B cell (primary cell): Measurements from ENCODE around the gene TSPAN32. TPM values are rescaled to one million over a fixed set of nuclear protein-coding genes. Genes with fewer than 3 reads are reported as not detected.

Source experiments
- ATAC-seq: fragments of 200-7000 bp; cut with Tn5 transposase; one replicate; pipeline ENCODE4 v1.10.0; 2021; ENCODE audit warnings: low read depth, mild to moderate bottlenecking, moderate number of reproducible peaks, moderate library complexity
- CTCF ChIA-PET: fragments of 350-600 bp; sonication (Branson Sonifier 250); formaldehyde crosslinking; loops from one replicate; lab custom pipeline; 2021; ENCODE audit warnings: antibody characterized with exemption, inconsistent platforms; lab: Charles Lee
- POLR2A ChIA-PET: fragments of 350-600 bp; sonication (Branson Sonifier 250); formaldehyde crosslinking; loops from one replicate; lab custom pipeline; 2021; ENCODE audit warnings: antibody characterized with exemption; lab: Charles Lee
- DNase-seq: peaks from one replicate; pipeline ENCODE4 v3.0.0; 2013
- H2AFZ ChIP-seq: 2 replicates; pipeline ENCODE4 v1.6.1; 2012; ENCODE audit warnings: mild to moderate bottlenecking, low read depth, low read length; ENCODE audit not compliant: insufficient read depth, poor library complexity, severe bottlenecking
- H3K27ac ChIP-seq, 2 donors: 1 replicate in 1 of 2; 2 replicates in 1 of 2; pipeline ENCODE4 v1.5.1; 2012 to 2013; ENCODE audit warnings: low read length in 2 of 2, mild to moderate bottlenecking in 2 of 2, moderate library complexity in 1 of 2
- H3K27me3 ChIP-seq, 4 experiments: fragments of 200-600 bp in 1 of 4; sonication (generic) in 1 of 4; replicated peaks in 1 of 4; 1 replicate in 2 of 4; 2 replicates in 2 of 4; pipeline versions ENCODE4 v1.6.1 to v1.7.0; 2013 to 2016; ENCODE audit warnings: low read length in 3 of 4, mild to moderate bottlenecking in 2 of 4, mixed read lengths in 1 of 4, moderate library complexity in 1 of 4; ENCODE audit not compliant: insufficient read depth in 4 of 4, control insufficient read depth in 3 of 4; ENCODE audit errors: control extremely low read depth in 1 of 4
- H3K36me3 ChIP-seq, 2 experiments: replicated peaks in 1 of 2; 1 replicate in 1 of 2; 2 replicates in 1 of 2; pipeline versions ENCODE4 v1.6.1 to v1.7.1; 2013; ENCODE audit warnings: low read length in 1 of 2; ENCODE audit not compliant: insufficient read depth in 2 of 2, control insufficient read depth in 1 of 2; ENCODE audit errors: control extremely low read depth in 1 of 2, extremely low read depth in 1 of 2
- H3K4me1 ChIP-seq, 2 donors: fragments of 200-600 bp in 1 of 2; sonication (generic) in 1 of 2; 1 replicate in 1 of 2; 2 replicates in 1 of 2; pipeline versions ENCODE4 v1.5.1 to v1.6.1; 2013 to 2017; ENCODE audit warnings: low read length in 2 of 2; ENCODE audit not compliant: control insufficient read depth in 2 of 2, insufficient read depth in 2 of 2
- H3K4me2 ChIP-seq: replicated peaks from 2 replicates; pipeline ENCODE3; 2012; ENCODE audit warnings: mild to moderate bottlenecking, low read depth, low read length; ENCODE audit not compliant: poor library complexity, severe bottlenecking
- H3K4me3 ChIP-seq, 5 experiments: fragments of 200-600 bp in 1 of 5; sonication (generic) in 1 of 5; 1 replicate in 3 of 5; 2 replicates in 2 of 5; pipeline versions ENCODE4 v1.5.1 to v1.7.0; 2011 to 2016; ENCODE audit warnings: low read length in 4 of 5, mild to moderate bottlenecking in 4 of 5, low read depth in 2 of 5, control low read depth in 1 of 5, moderate library complexity in 1 of 5; ENCODE audit not compliant: insufficient read depth in 1 of 5; ENCODE audit errors: control extremely low read depth in 1 of 5, extremely low read depth in 1 of 5
- H3K79me2 ChIP-seq: fragments of 200-600 bp; sonication (generic); one replicate; pipeline ENCODE4 v1.6.0; 2016; ENCODE audit warnings: low read length; ENCODE audit not compliant: control insufficient read depth, insufficient read depth
- H3K9ac ChIP-seq: fragments of 200-600 bp; sonication (generic); 2 replicates; pipeline ENCODE4 v1.6.1; 2017; ENCODE audit warnings: mild to moderate bottlenecking, low read length, moderate library complexity
- H3K9me3 ChIP-seq, 3 donors: one replicate each; pipeline versions ENCODE4 v1.6.1 to v1.7.1; 2013; ENCODE audit warnings: low read length in 2 of 3; ENCODE audit not compliant: control insufficient read depth in 2 of 3, insufficient read depth in 1 of 3; ENCODE audit errors: control extremely low read depth in 1 of 3
- H4K20me1 ChIP-seq: 2 replicates; pipeline ENCODE4 v1.6.0; 2012; ENCODE audit warnings: mild to moderate bottlenecking, low read length; ENCODE audit not compliant: insufficient read depth, control insufficient read depth, poor library complexity, severe bottlenecking
- H3K27ac Mint-ChIP-seq: one replicate; pipeline ENCODE4 v1.8.0; 2021; ENCODE audit warnings: mixed read lengths
- H3K27me3 Mint-ChIP-seq: one replicate; pipeline ENCODE4 v1.8.0; 2021; ENCODE audit warnings: mixed read lengths
- H3K4me1 Mint-ChIP-seq: one replicate; pipeline ENCODE4 v1.8.0; 2021; ENCODE audit warnings: mixed read lengths
- H3K4me3 Mint-ChIP-seq: one replicate; pipeline ENCODE4 v1.8.0; 2021; ENCODE audit warnings: mixed read lengths
- H3K9me3 Mint-ChIP-seq: one replicate; pipeline ENCODE4 v1.8.0; 2022; ENCODE audit warnings: mixed read lengths; ENCODE audit not compliant: insufficient read depth
- CTCF ChIP-seq: fragments of 200-600 bp; IDR thresholded peaks from one replicate; pipeline ENCODE4 v1.8.0; 2022; ENCODE audit warnings: antibody characterized with exemption, mild to moderate bottlenecking
- EZH2 ChIP-seq: IDR thresholded peaks from 2 replicates; pipeline ENCODE4 v1.6.1; 2012; ENCODE audit warnings: borderline replicate concordance, low read depth, mild to moderate bottlenecking, moderate library complexity, low read length; ENCODE audit not compliant: insufficient read depth, poor library complexity, severe bottlenecking
- WGBS: methylation state at CpG from one replicate; pipeline ENCODE4 v1.1.5; 2013; ENCODE audit warnings: missing lambda C conversion rate; ENCODE audit not compliant: insufficient coverage; 5-methylcytosine and 5-hydroxymethylcytosine counted together
- intact Hi-C: fragments of 100-400 bp; cut with micrococcal nuclease; formaldehyde crosslinking; loops from one replicate; pipeline ENCODE4 v1.10.0; 2022
- polyA plus RNA-seq: library from polyadenylated mRNA; depleted of rRNA; stranded (reverse); fragments of >200 nt; gene quantifications from 2 replicates; pipeline ENCODE4 v1.2.3, GENCODE V29; 2012
- total RNA-seq, 2 donors: library from RNA; stranded (reverse); fragments of 120-200 nt in 1 of 2; gene quantifications; 1 replicate in 1 of 2; 2 replicates in 1 of 2; pipeline versions ENCODE4 v1.2.3 to v1.2.4, GENCODE V29; 2013 to 2022

The TSPAN32 gene
- total and polyA plus RNA-seq, 2 donors (not counting 1 experiment from before 2014, with no cell fraction given), result 22.2 to 75.9 TPM

- no peak overlapping the region for H3K4me3 ChIP-seq
- TF ChIP-seq EZH2 (no peak), CTCF (no peak)
- H3K36me3 ChIP-seq, result no peaks in the 10 kb centered on the region
- no peak overlapping the region for H3K4me2 ChIP-seq
- H3K27me3 ChIP-seq, result no peaks in the 10 kb centered on the region
- H3K27ac ChIP-seq, result no peak overlapping the region
- no peak overlapping the region for H3K4me3 Mint-ChIP-seq
- H3K9ac ChIP-seq, result no peak overlapping the region
- H2AFZ ChIP-seq, result no peak overlapping the region
- intact Hi-C loops, result no loop called here
- H4K20me1 ChIP-seq, result no peaks in the 10 kb centered on the region
- CTCF ChIA-PET, result no interaction called here
- no peaks in the 10 kb centered on the region for H3K4me1 ChIP-seq
- H3K79me2 ChIP-seq, result no peaks in the 10 kb centered on the region
- WGBS, result 77% methylated on average over 13 of the region's 14 CpGs
- POLR2A ChIA-PET, result no interaction called here
- no peaks in the 10 kb centered on the region for H3K9me3 Mint-ChIP-seq
- no peaks in the 10 kb centered on the region for H3K4me1 Mint-ChIP-seq
- H3K27me3 Mint-ChIP-seq, result peaks cover 3% of the 10 kb centered on the region
- peaks cover 0 to 5% (median 0%) of the 10 kb centered on the region in 3 donors for H3K9me3 ChIP-seq
- ATAC-seq, result no peak
- no peak overlapping the region for H3K27ac Mint-ChIP-seq
- DNase-seq, result no peak
Measured at GRCh38 chr11:2256293-2256913, 45.4 kb upstream of the TSPAN32 start.

- 94% methylated on average over 29 of the region's 31 CpGs for WGBS
- Histone ChIP-seq H3K9ac (no peak overlapping the region), H3K27ac (no peak overlapping the region), H3K4me2 (no peak overlapping the region), H2AFZ (no peak overlapping the region), H3K27me3 (no peaks in the 10 kb centered on the region), H3K79me2 (no peaks in the 10 kb centered on the region), H3K4me3 (no peak overlapping the region), H3K4me1 (no peaks in the 10 kb centered on the region), H4K20me1 (no peaks in the 10 kb centered on the region), H3K9me3 (peaks cover 0 to 5% (median 0%) of the 10 kb centered on the region in 3 donors), H3K36me3 (no peaks in the 10 kb centered on the region)
- ChIA-PET POLR2A (no interaction called here), CTCF (no interaction called here)
- Mint-ChIP-seq H3K27ac (no peak overlapping the region), H3K4me1 (no peaks in the 10 kb centered on the region), H3K27me3 (peaks cover 3% of the 10 kb centered on the region), H3K9me3 (no peaks in the 10 kb centered on the region), H3K4me3 (no peak overlapping the region)
- no peak for TF ChIP-seq EZH2
- no peak for TF ChIP-seq CTCF
- DNase-seq (no peak), ATAC-seq (no peak)
- intact Hi-C loops, result no loop called here
Measured at GRCh38 chr11:2256951-2257700, 44.7 kb upstream of the TSPAN32 start.
